GM19463 (cell line): ENCODE measurements around the gene LRRC51.

Source experiments
- ATAC-seq: cut with Tn5 transposase; IDR thresholded peaks from one replicate; pipeline ENCODE4 v1.9.1; 2021; ENCODE audit warnings: mild to moderate bottlenecking, moderate library complexity; ENCODE audit not compliant: unreplicated experiment

Gene LRRC51, protein sequence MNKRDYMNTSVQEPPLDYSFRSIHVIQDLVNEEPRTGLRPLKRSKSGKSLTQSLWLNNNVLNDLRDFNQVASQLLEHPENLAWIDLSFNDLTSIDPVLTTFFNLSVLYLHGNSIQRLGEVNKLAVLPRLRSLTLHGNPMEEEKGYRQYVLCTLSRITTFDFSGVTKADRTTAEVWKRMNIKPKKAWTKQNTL

DNA sequence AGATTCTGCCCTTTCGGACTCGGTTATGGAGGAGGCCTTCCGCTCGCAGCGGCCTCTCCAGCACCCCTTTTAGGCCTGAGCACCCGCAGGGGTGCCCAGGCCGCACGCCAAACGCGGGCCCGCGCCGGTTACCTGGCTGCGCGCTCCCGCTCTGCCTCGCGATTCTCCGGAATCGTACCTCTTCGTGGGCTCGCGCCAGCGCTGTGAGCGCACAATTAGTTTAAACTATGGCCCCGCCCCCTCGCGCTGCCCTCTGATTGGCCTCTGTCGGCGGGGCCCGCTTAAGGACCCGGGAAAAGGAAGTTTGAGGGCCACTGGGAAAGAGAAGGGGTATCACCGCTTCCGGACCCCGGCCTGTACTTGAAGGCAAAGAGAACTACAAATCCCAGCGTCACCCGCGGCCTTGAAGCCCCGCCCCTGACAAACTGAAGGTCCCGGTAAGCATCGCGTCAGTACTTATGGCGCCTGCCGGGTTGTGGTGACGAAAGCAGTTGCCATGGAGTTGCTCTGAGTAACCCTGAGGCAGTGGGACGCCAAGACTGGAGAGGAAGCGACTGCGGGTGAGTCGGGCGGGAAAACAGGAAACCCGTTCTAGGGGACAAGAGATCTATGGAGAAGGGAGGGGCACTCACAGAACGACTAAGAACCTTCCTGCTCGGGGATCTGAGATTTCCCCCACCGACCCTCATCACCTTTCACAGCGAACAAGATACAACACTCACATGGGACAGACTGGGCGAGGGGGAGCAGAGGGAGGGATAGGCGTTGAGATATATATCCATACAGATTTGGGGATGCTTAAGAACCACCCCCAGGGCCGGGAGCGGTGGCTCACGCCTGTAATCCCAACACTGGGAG lies at the start of gene LRRC51, which contains the start of gene NUMA1:
LRRC51 (plus strand) TSS at position 525 of the 858 bp plus-strand sequence. CDS start 8,234 bp downstream, outside the sequence.
NUMA1 (minus strand) TSS at position 217 of the 858 bp plus-strand sequence. CDS start 44,599 bp downstream, outside the sequence.
- peak; percentile 92 for ATAC-seq

DNA sequence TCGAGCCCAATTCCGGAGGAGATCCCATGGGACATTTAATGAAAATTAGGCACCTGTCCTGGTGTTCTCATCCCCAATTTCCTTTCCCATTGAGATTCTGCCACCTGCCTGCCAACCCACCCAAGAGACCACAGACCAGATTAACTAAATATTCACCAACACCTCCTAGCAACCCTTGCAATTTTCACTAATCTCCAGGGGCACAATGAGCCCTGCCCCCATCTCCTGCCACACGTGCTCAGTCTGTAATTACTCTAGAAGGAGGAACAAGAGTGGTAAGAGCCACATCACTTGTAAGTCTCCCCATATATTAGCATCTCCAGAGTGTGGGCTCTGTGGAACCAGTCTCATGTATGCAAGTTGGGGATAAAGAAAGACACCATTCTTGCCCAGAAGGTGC lies 44.0 kb upstream of the LRRC51 start:
- no peak for ATAC-seq

DNA sequence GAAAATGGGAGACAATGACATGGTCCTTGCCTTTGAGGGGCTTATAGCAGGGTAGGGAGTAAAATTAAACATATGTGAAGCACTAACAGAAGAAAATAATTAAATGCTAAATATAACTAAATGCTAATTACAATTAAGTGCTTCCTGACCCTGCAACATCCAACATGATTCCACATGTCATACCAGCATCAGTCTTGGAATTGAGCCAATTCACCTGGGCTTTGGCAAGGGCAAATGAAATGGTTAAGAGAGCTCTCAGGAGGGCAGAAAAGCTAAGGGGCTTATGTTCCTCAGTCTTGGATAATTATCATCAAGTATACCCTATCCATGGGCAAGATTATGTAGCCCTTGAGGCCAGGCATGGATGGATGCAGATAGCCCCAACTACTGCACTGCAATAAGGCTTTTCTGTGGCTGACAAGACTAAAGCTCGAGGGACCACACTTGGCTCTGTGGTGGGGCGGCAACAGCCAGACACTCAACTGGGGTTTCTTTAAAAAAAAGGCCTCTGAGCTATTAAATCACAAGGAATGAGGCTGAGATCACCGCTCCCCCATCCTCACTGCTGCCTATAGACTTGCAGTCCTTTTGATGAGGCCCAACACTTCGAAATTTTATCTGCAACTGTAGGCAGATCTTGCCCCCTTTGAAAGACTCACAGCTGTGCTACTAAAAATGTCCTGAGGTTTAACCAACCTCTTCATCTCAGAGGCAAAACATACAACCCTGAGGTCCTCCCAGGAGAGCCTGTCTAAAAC lies 42.9 kb upstream of the LRRC51 start:
- no peak for ATAC-seq

DNA sequence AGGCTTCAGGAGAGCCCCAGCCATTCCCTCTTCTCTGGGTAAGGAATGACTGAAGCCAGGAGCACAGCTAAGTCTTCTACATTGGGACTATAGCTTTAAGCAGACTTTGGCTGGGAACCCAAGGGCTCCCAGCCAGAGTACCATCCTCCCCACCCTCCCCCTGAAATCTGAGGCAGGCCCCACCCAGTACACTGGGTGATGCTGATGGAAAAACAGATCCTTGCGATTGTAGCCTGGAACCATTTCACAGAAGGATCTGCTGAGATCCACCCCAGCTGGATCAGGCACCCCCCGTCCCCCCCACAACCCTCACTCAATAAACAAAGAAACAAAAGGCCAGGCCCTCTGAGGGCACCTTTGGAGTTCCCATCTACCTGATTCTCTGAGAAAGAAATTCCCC lies 42.2 kb upstream of the LRRC51 start:
- ATAC-seq, result no peak

DNA sequence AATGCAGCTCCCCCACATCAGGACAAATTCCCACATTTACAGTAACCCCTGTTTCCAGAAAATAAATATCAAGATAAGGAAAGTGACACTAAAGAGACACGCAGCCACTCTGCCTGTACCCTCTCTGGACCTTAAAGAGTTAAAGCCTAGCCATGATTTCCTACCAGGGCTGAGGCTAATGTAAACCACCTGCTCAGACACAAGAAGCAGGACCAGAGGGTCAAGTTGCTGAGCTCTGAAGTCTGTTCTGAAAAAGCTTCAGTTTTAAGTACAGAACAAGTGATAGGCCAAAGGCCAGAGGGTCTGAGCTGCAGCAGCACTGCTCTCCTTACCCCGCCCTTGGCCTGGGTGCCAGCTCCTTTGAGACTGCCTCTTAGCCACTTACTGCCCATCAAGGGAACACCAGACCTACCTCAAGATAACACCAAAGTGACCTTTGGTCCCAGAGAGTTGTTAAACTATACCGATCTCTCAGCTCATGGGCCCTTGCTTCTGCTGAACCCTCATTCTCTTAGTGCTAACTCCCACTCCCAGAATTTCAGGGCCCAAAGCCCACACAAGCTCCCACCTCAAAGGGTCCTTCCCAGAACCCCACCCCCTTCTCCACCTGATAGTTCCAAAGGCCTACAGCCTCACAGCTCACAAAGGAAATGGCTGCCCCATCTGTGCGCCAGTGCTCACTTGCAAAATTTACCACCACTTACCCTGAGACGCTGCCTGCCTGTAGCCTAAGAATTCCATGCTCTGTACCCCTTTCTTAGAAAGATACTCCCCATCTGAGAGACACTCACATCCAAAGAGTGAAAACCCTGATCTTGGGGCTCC lies 41.4 kb upstream of the LRRC51 start:
- ATAC-seq, result no peak

DNA sequence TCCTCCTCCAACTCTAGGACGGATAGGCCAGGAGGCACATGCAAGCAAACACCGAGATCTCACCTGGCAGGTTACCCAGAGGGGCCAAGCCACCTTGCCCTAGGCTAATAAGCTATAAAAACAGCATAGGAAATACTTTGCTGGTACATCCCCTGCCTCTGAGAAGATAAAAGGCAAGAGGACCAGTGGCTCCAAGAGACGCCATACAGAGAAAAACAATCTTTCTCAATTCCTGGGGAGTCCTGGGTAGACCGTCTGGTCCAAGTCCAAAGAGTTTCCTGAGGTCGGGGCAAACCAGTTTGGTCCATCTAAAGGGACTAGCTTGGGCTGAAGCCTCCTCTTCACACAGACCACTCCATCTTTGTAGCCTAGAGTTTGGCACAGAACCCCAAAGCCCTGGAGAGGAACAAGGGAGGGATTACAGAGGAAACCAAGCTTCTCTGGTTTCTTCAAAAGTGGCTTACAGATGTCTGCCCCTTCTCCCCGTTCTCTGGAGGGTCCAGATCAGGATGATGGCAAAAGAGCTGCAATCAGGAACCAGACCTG lies 40.7 kb upstream of the LRRC51 start:
- no peak for ATAC-seq

DNA sequence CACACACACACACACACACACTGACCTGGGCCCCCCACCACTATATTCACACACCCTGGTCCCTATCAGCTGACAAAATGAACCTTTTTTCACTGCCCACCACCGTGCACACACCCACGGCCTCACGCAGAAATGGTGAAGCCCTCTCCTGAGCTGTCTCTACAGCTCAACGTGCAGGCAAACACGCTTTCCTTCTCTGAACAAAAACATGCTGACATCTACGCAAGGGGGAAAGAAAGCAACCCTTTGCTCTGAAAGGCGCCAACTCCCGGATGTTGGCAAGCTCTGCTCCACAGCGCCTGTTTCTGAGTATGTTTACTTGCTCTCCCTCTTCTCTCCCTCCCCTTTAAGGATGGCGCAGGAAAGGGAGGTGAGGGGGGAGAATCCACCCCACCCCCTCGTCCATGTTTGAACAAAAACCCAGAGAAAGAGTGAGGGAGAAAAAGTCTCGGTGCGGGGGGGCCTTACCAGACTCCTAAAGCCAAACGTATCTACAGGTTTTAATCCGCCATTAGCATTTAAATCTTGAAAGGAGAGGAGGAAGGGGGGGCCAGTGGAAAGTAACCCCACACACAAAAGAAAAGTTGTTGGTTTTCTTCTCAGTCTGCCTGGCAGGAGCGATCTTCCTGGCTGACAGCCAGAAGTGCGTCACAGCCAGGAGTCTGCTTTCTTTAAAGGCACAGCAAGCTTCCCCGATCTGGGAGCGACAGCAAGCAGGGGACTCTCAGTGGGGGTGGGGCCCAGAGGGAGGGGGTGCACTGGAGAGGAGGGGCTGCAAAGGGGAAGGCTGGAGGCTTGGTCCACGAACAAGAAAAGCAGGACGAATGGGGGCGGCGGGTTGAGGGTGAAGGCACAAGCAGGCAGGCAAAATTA lies 39.9 kb upstream of the LRRC51 start:
- ATAC-seq, result no peak

DNA sequence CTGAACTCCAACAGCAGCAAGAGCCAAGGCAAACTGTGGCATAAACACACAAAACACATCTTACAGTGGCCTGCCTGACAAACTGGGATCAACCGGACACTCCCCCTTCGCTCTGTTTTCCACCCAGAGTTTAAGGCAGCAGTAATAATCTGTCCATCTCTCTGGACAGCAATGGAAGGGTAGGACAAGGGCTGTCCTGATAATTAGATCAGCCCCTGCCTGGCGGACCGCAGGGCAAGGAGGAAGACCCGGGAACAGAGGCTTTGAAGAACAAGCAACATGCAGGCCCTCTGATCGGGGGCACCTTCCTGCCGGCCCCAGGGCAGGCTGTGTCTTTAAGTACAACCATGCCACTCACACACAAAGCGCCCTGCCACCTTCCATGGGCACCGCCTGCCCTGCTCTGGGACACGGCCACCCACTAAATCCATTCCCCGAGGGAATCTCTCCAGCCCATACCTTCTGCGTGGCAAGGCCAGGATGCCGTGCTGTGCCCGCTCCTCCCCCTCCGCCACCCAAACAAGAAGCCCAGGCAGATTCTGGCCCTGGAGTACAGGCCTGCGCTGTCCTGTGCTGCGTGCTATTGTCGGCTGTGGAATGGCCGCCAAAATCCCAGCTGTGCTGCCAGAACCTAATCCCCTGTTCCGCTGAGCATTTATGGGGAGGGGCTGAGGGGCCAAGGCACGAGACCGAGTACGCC lies 39.1 kb upstream of the LRRC51 start:
- ATAC-seq, result no peak

DNA sequence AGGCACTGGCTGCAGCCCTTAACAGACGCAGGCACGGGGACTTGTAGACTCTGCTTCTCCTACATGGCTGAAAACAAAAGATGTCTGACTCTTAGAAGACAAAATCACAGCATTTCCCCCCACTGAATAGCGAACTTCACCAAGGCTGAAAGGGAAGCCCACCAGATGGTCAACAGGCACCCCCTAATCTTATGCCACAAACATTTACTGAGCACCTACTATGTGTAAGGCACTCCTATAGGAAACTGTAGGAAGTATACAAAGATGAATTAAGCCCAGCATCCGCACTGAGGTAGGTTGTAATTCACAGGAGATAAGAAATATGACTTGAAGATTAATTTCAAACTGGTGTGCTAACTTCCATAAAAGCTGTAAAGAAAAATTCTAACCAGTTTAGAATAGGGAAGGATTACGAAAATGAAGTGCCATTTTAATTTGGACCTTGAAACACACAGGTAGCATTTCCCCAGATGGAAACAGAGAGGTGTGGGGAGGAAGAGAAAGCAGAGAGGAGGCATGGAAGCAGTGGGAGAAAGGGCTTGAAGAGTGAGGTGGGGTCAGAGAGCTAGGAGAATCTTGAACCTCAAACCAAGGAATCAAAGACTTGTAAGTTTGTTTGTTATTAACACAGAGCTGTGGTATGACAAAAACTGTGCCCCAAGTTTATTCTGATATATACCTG lies 38.4 kb upstream of the LRRC51 start:
- no peak for ATAC-seq

DNA sequence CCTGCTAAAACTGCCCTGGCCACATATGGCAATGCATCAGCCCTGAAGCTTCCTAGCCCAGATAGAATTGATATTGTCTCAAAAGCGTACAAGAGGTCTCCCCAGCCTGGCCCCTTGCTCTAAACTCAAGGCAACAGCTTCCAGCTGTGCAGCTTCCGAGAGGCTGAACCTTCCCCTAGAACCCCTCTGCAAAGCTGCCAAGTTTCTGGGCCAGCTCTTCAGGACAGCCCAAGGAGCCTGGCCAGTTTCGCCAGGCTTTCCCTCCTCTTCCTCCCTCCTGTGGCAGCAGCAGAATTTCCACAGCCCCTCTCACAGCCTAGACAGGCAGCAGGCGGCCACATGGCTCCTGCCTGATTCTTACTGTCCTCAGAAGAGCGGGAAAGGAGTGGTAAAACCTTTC lies 34.8 kb upstream of the LRRC51 start:
- no peak for ATAC-seq

DNA sequence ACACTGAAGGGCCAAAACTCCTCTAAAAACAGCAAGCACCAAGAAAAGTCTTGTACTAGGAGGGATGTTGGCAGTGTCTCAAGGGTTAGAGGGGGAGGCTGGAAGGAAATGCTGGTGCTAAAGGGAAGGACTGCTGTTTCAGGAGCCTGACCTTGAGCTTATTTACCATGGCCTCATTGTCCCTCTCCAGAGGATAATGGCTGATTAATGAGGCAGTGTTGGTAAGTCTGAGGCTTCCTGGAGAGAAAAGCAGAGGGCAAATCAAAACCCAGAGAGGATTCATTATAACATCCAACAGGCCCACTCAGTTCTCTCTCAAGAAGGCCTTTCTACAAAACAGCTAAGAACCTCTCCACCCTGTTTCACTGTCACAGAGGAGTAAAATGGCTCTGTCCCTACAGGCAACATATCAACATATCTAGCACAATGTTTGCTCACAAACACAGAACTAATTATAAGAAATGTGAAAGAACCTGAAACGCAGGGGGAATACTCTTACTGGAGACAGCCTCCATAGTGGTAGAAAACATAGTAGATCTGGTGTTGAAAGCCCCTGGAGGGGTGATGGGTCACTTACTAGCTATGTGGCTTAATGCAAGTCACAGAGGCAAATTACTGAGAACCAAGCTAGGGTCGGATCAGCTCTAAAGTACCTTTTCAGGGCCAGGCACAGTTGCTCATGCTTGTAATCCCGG lies 31.7 kb upstream of the LRRC51 start:
- no peak for ATAC-seq

DNA sequence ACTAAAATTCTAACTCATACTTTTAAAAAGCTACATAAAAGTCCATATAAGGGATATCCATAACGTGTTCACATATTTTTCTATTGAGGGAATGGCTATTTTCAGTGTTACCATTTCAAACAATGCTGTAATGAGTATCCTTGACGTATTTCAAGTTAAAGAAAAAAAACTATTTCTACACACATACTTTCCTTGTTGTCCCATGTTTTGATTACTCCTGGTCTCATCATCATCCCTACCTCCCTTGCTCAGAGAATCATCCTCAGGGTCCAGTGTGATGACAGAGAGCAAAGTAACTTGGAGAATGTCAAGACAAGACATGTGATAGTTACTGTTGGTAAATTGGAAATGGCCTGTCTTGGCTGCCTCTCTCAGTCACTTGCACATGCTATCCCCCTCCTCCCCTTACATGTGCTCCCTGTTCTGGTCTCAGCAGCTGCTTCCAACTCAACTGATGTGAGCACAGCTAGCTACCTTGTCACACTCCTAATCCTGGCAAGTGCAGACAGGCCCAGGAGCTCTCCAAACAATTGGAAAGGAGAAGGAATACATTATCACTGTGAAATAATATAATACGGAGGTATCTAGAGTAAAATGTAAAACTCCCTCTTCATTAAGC lies 22.1 kb upstream of the LRRC51 start:
- no peak for ATAC-seq

DNA sequence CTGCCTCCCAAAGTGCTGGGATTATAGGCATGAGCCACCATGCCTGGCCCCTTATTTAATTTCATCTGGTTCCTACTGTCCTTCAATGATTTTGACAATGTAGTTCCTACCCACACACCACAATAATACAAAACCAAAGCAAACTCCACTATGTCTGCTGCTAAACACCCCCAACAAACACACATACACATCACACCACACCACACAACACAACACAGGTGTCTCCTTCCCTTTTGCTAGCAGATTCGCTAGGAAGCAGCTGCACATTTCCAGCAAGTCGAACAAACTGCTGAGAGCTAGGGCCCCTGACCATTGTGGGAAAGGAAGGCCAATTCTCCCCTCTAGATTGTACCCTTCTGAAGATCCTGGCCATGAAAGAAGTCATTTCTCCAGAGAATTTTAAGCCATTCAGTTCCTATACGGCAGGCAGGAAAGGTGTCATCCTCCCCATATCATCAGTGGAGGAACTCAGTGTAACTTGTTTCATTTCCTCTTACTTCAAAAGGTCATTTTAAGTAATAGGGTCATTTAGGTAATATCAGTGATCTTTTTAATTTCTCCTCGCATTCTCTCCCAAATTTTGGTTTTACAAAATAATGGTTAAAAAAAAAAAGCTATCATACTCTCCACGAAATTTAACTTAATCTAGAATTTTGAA lies 18.8 kb upstream of the LRRC51 start:
- ATAC-seq, result no peak

DNA sequence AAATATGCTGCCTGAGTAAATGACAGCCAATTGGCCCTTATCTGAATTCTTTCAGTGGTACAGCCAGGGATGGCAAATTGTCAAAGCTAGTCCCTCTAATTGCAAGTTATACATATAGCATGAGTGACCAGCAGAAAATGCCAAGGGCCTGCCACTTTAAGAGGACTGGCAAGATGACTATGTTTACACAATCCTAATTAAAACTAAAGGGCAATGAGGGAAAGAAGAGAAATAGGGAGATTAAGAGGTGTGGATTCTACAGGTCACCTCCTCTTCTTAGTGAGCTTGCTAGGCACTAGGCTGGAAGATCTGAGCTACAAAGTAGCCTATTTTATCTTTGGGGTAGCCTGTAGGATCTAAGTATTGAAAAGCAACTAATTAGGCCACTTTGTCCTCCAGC lies 13.8 kb upstream of the LRRC51 start:
- ATAC-seq, result no peak

DNA sequence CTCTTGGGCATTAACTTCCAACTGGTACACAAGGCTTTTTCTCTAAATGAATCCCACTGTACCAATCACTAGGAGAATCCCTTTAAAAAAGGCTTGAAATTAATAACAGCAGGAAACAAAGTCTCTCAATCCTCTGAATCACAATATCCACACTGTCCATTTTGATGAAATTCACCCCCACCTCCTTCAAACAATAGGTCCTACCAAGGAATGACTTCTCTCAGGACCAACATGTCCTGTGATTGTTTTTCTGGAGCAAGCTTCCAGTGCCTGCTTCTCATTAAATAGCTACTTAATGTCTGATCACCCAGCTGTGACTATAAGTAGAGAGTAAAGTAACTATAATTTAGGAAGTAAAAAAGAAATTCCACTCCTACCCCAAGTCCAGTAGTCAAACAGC lies 13.4 kb upstream of the LRRC51 start:
- no peak for ATAC-seq

DNA sequence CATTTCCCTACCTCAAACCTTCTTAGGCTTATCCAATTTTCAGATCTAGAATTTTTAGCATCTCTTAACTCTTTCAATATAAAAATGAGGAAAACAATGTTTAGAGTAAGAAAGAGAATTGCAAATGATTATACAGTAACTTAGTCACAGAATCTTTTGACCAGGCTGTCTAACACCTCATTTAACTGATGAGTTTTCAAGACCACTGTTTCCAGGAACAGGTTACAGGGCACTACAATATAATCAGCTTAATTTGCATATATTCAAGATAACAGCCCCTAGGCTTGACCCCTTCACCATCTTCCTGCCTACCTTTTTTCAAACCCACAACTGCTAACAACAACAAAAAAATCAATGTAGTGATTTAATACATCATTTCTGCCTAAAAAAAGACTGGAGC lies 13.0 kb upstream of the LRRC51 start:
- ATAC-seq, result no peak

DNA sequence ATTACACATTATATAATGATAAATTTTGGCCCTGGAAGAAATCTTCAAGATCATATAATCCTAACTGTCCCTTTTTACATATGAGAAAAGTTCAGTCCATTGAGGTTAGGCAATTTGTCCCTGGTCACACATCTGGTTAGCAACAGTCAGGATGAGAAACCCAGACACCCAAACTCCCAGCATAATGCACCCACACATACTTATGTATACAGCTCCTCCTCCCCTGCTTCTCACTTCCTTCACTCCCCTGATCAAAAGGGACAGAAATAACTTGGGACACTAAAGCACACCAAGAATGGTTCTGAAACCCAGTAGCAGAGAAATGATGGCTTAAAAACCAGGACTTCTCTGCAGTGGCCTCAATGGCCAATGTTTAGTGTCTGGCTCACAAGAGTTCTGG lies 11.4 kb upstream of the LRRC51 start:
- peak; percentile 22 for ATAC-seq
